ES-I3 (cell line): ENCODE results near the gene PNLIPRP2.

Experiments
- H3K36me3 ChIP-seq: 2 replicates; pipeline ENCODE4 v1.6.1; 2013; ENCODE audit warnings: mild to moderate bottlenecking, low read length, control low read depth, moderate library complexity; ENCODE audit not compliant: insufficient read depth
- H3K4me1 ChIP-seq: 2 replicates; pipeline ENCODE4 v1.6.1; 2013; ENCODE audit warnings: mild to moderate bottlenecking, control low read depth, low read length; ENCODE audit not compliant: insufficient read depth
- H3K9ac ChIP-seq: 2 replicates; pipeline ENCODE4 v1.6.1; 2013; ENCODE audit warnings: low read depth, mild to moderate bottlenecking, low read length, moderate library complexity
- H3K9me3 ChIP-seq: 2 replicates; pipeline ENCODE4 v1.6.1; 2013; ENCODE audit warnings: mild to moderate bottlenecking, low read length, moderate library complexity; ENCODE audit not compliant: control insufficient read depth, insufficient read depth

The PNLIPRP2 gene

DNA sequence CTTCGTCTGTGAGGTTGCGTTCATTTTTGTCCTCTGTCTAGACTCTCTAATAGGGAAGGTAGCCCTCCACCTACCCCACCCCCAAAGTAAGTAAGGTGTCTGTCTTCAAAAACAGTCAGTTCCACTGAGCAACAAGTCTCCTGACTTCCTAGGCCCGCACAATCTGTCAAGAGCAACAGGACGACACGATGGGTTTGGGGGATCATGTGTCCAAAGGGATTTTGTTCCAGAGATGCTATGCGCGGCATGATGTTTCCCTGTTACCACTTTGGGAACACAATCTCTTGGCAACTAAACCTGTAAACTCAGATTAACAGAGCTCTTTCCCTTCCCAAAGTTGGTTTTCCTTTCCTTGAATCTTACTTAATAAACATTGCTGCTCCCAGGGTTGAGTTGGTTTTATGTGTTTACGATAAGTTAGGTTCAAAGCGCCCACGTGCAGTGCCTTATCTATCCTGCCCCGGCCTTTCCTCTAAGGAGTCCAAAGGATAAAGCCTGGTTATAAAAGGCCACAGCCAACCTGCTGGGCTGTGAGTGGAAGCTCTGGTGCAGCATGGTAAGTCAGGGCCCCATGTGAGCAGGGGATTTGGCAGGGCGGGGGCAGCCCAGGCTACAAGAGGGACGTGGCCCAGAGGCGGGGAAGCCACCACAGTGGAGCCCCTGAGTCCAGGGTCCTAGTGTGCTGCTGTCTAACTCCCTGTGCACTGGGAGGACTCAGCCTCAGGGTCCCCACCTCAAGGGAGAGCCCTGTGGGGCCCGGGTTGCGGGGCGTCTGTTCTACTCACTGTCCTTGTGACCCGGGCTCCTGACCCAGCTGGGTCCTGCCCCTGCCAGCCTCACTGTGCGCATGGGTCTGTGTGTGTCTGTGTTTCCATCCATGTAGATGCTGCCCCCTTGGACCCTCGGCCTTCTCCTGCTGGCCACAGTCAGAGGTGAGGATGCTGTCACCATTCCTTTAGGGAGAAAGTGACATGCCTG lies at the start of gene PNLIPRP2:
TSS of gene PNLIPRP2 (plus strand) at position 531 of the 978 bp plus-strand sequence.
- Histone ChIP-seq H3K9ac (no peak within 1 kb of the TSS), H3K36me3 (no peaks in the 10 kb centered on the region), H3K9me3 (no peaks in the 10 kb centered on the region), H3K4me1 (no peaks in the 10 kb centered on the region)

DNA sequence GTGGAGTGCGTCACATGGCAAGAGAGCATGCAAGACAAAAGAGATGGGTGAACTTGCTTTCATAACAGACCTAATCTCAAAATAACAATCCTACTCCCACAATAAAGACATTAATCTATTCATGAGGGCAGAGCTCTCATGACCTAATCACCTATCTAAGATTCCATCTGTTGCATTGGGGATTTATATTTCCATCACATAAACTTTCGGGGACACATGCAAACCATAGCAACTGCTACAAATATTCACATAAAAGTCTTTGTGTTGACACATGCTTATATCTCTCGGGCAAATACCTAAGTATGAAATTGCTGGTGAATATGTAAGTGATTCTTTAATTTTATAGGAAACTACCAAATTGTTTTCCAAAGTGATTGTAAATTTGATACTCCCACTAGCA lies 46.0 kb upstream of the PNLIPRP2 start:
- Histone ChIP-seq H3K9ac (no peak overlapping the region), H3K9me3 (no peaks in the 10 kb centered on the region), H3K4me1 (no peaks in the 10 kb centered on the region), H3K36me3 (no peaks in the 10 kb centered on the region)

DNA sequence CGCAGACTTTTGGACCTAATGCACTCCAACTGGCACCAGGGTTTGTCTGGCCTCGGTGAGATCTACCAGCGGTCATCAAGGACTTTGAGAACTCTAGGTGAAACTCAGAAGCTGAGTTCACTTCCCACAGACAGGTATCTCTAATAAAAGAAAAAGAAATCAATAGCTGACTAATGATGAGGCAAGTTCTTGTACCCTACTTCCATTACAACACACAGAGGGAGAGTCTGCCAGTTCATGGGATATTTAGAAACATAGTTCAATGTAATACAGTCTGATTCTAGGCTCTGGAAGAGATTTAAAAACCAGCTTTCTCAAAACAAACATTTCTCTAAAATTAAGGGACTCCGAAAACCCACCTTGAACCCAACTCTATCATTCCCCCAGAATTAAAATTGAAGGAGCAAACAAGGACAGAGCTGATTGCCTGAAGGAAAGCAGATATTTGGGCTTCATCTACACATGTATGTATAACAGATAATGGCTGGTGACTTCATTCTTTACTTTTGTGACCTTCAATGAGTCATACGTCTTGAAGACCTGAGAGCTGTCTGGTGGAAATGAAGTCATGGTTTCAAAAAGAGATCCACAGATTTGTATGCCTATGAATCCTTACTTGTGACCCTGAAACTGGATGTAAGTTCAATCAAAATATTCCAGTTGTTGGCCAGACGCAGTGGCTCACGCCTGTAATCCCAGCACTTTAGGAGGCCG lies 32.7 kb upstream of the PNLIPRP2 start:
- no peaks in the 10 kb centered on the region; the same call in 1 of the 2 replicates for H3K9me3 ChIP-seq

DNA sequence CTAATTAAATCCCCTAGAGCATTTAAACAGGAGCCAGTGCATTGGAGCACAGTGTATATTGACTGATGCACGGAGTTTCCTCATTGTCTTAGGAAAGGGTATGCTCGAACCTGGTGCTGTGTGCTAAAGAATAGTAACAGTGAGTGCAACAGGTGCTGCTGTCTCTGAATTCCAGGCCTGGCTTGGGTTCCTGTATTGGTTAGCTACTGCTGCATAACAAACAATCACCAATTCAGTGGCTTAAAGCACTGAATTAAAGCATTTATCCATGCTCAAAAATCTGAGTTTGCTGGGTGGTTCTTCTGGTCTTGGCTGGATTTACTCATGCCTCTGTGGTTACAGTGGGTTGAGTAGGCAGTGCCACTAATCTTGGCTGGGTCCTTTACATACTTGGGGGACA lies 31.8 kb upstream of the PNLIPRP2 start:
- H3K36me3 ChIP-seq, result no peaks in the 10 kb centered on the region
- H3K4me1 ChIP-seq, result no peaks in the 10 kb centered on the region
- H3K9me3 ChIP-seq, result no peaks in the 10 kb centered on the region; the same call in 1 of the 2 replicates
- H3K9ac ChIP-seq, result no peak overlapping the region

More for the DNA sequence above, 32.7 kb upstream of the PNLIPRP2 start:
- Histone ChIP-seq H3K9ac (no peak overlapping the region), H3K4me1 (no peaks in the 10 kb centered on the region), H3K36me3 (no peaks in the 10 kb centered on the region)

DNA sequence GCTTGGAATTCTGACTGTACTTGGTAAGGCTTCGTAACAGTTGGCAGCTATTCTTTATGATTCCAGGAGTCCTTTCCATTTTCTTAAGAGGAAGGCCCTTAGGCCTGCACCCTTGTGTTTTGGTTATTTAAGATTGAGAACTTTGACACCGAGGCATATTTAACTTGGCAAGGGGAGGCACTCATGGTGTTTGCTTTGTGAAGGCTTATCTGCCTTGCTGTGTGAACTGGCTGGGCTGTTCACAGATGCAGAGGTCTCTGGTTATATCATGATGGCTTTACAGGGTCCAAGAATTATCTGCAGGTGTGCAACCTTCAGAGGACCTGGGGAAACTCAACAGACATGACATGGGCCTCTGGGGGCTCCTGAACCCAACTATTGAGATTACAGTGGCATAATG lies 30.8 kb upstream of the PNLIPRP2 start:
- no peak overlapping the region for H3K9ac ChIP-seq
- no peaks in the 10 kb centered on the region; the same call in 1 of the 2 replicates for H3K9me3 ChIP-seq
- no peaks in the 10 kb centered on the region for H3K4me1 ChIP-seq
- H3K36me3 ChIP-seq, result no peaks in the 10 kb centered on the region

DNA sequence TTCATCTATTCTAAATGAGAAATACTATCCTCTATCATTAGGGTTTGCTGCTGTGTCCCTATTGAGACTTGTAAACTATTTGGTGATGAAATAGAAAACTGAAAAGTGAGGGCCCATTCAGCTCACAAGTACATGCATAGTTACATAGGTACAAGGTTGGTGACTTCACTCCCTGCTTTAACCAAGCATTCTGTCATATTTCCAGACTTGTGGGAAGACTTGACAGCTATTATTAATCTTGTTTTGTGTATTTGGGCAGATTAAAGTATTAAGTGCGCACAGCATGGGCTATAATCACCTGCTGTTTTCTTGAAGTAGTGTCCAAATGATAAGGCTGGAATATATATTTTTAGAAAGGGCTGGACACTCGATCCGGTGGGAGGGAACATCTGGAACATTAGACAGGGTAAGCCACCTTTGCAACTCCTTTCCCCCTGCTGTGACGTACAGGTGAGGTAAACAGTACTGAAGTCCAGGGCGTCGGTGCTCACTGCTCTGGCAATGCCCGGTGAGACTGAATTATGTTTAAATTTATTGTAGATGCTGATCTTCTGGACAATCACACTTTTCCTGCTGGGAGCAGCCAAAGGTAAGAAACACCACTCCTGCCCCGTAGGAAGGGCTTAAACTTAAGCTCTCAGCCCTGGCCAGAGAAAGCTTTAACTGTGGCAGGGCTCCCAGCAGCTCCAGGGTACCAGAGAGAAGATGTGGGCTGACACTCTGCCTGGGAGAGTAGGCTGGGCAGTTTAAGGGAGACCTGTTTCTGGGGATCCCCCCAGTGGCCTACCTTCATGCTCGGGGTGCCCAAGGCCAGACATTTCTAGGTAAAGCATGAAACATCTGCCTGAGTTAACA lies 29.9 kb upstream of the PNLIPRP2 start, which contains the start of gene PNLIPRP1:
TSS of gene PNLIPRP1 (plus strand) at position 370 of the 855 bp plus-strand sequence. CDS start at position 541, 171 bp downstream.
- Histone ChIP-seq H3K9ac (no peak within 1 kb of the TSS), H3K36me3 (no peaks in the 10 kb centered on the region), H3K4me1 (no peaks in the 10 kb centered on the region), H3K9me3 (no peaks in the 10 kb centered on the region; the same call in 1 of the 2 replicates)

DNA sequence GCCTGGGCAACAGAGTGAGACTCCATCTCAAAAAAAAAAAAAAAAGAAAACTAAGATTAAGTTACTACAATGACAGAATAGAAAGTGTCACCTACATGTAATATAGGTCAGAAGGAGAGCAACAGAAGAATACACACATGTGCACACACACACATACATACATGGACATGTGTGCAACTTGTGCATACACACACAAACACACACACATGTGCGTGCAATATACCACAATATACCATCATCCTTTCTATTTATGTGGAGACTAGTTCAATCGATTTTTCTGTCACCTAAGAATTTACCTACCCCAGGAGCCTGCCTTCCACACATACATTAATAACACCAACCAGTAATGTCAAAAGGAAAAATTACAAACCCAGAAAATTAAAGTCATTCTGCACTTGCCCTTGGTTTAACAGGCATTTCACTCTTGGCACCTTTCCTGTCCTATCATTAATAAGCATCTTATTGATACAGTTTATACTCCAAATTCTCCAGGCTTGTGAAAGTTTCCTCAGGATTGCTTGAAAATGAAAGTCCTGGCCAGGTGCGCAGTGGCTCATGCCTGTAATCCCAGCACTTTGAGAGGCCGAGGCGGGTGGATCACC lies 27.5 kb upstream of the PNLIPRP2 start:
- Histone ChIP-seq H3K9me3 (no peaks in the 10 kb centered on the region; the same call in 1 of the 2 replicates), H3K9ac (no peak overlapping the region), H3K4me1 (no peaks in the 10 kb centered on the region), H3K36me3 (no peaks in the 10 kb centered on the region)

DNA sequence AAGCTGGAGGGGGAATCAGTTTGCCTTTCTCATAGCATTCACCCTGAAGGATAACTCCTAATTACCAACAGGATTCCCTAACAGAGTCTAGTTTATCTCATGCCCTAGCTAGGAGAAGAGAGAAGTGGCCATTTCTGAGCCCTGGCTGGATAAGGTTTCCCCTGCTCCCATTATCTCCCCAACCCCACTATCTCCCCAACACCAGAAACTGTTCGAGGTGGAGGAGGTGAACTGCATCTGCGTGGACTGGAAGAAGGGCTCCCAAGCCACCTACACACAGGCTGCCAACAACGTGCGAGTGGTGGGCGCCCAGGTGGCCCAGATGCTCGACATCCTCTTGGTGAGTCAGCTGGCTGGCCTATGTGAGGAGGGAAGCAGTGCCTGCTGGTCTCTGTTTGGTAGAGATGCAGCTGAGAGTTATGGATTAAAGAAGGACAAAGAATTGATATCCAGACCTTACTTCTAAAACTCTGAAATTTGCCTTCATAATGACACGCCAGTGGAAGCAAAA lies 26.2 kb upstream of the PNLIPRP2 start:
- H3K9me3 ChIP-seq, result no peaks in the 10 kb centered on the region
- no peak overlapping the region for H3K9ac ChIP-seq
- no peaks in the 10 kb centered on the region for H3K4me1 ChIP-seq
- H3K36me3 ChIP-seq, result no peaks in the 10 kb centered on the region

DNA sequence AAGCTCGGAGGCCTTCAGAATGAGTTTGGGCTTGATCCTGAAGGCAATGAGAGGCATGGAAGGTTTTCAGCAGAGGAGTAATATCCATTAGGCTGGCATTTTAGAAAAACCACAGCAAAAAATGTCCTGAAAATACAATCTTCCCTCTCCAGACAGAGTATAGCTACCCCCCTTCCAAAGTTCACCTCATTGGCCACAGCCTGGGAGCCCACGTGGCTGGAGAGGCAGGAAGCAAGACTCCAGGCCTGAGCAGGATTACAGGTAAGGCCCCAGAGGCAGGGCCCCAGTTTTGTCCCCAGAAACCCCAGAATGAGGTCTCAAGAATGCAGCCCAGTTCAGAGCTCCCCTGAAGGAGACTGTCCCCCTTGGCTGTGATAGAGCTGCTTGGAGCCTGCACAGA lies 24.7 kb upstream of the PNLIPRP2 start:
- H3K9ac ChIP-seq, result no peak overlapping the region
- no peaks in the 10 kb centered on the region for H3K36me3 ChIP-seq
- H3K9me3 ChIP-seq, result no peaks in the 10 kb centered on the region
- H3K4me1 ChIP-seq, result no peaks in the 10 kb centered on the region

DNA sequence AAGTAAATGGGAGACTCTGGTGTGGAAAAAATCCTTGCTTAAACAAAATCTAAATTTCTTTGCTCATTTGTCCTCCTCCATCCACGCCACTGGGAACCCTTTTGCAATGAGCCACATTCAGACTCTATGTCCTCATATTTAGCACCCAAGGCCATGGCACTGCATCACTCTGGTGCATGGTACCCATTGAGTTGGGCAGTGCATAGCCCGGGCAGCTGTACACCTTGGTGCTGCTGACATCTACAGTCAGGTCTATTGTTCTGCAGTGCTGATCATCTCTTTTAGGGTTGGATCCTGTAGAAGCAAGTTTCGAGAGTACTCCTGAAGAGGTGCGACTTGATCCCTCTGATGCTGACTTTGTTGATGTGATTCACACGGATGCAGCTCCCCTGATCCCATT lies 23.2 kb upstream of the PNLIPRP2 start:
- Histone ChIP-seq H3K9me3 (no peaks in the 10 kb centered on the region), H3K4me1 (no peaks in the 10 kb centered on the region), H3K9ac (no peak overlapping the region), H3K36me3 (no peaks in the 10 kb centered on the region)

DNA sequence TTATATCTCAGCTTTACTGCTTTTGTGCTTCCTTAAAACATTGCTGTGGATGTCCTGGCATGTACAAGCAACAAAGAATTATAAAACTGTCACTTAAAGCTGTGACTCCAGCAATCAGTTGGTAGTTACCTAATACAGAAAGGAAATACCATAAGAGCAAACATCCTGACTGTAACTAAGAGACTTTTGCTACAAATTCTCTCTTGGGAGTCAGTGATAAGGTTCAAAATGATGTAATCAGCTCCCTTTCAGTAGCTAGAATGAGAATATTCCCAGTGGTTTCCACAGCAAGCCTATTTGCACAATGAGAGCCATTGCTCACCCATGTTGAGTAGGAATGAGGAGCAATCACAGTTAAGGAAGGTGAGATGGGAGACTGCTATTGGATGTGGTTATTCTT lies 22.4 kb upstream of the PNLIPRP2 start:
- no peaks in the 10 kb centered on the region for H3K9me3 ChIP-seq
- H3K9ac ChIP-seq, result no peak overlapping the region
- H3K4me1 ChIP-seq, result no peaks in the 10 kb centered on the region
- no peaks in the 10 kb centered on the region for H3K36me3 ChIP-seq

DNA sequence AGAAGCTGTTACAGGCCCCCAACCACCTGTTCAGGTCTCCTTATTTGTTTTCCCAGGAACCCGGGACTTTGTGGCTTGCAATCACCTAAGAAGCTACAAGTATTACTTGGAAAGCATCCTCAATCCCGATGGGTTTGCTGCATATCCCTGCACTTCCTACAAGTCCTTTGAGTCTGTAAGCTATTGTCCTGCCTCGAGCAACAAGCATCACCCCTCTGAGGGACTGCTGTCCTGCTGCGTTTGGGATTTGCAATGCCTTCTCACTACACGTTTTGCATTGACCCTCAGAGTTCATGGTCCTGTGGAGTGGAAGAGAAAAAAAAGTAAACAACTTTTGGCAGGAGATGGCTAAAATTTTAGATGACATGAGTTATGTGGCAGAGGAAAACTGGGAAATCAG lies 20.8 kb upstream of the PNLIPRP2 start:
- Histone ChIP-seq H3K9me3 (no peaks in the 10 kb centered on the region), H3K36me3 (no peaks in the 10 kb centered on the region), H3K9ac (no peak overlapping the region), H3K4me1 (no peaks in the 10 kb centered on the region)

DNA sequence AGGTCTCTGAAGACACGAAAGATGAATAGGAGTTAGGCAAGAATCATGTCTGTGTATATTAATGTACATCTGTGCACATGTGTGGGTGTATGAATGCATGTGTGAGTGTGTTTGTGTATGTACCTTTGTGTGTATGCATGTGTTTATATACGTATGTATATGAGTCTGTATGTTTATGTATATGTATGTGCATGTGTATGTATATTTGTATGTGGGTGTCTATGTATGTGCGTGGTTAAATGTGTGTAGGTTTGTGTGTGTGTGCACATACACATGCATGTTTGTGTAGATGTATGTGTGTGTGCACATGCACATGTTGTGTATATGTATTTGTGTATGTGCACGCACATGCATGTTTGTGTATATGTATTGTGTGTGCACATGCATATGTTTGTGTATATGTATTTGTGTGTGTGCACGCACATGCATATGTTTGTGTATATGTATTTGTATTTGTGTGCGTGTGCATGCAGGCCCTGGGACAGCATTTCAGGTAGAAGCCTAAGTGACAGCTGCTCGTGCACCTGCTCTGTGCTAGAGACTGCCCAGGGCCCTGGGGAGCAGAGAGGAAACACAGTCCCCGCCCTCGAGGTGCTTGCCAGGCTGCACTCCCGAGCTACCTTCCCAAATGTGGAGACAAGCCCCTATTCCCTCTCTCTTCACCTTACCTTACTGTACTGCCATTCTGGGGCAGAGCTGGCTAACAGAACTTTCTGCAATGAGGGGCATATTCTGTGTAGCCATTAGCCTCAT lies 17.9 kb upstream of the PNLIPRP2 start:
- Histone ChIP-seq H3K36me3 (no peaks in the 10 kb centered on the region), H3K4me1 (no peaks in the 10 kb centered on the region), H3K9ac (no peak overlapping the region), H3K9me3 (no peaks in the 10 kb centered on the region)
